Parathyroid adenoma (tissue), 2 donors: Measurements from ENCODE around the gene EFCAB6.

ENCODE experiments used
- H2AFZ ChIP-seq: fragments of 300-600 bp; sonication (generic); one replicate; pipeline ENCODE4 v1.7.0; 2017; ENCODE audit warnings: antibody characterized with exemption, mild to moderate bottlenecking
- H3K27ac ChIP-seq: fragments of 300-600 bp; sonication (generic); one replicate; pipeline ENCODE4 v1.7.0; 2017
- H3K27me3 ChIP-seq: fragments of 300-600 bp; sonication (generic); one replicate; pipeline ENCODE4 v1.7.0; 2017; ENCODE audit warnings: low read length; ENCODE audit not compliant: control insufficient read depth, insufficient read depth
- H3K36me3 ChIP-seq: fragments of 300-600 bp; sonication (generic); one replicate; pipeline ENCODE4 v1.7.0; 2017; ENCODE audit warnings: low read length; ENCODE audit not compliant: control insufficient read depth, insufficient read depth
- H3K4me1 ChIP-seq: fragments of 300-600 bp; sonication (generic); one replicate; pipeline ENCODE4 v1.7.0; 2017; ENCODE audit warnings: control low read depth
- H3K4me2 ChIP-seq: fragments of 300-600 bp; sonication (generic); one replicate; pipeline ENCODE4 v1.7.0; 2017; ENCODE audit warnings: low read length
- H3K4me3 ChIP-seq: fragments of 300-600 bp; sonication (generic); one replicate; pipeline ENCODE4 v1.7.0; 2017; ENCODE audit warnings: low read depth, low read length
- H3K79me2 ChIP-seq: fragments of 300-600 bp; sonication (generic); one replicate; pipeline ENCODE4 v1.7.0; 2017; ENCODE audit warnings: control low read depth
- H3K9ac ChIP-seq: fragments of 300-600 bp; sonication (generic); one replicate; pipeline ENCODE4 v1.7.0; 2017; ENCODE audit warnings: mild to moderate bottlenecking
- H3K9me3 ChIP-seq: fragments of 300-600 bp; sonication (generic); one replicate; pipeline ENCODE4 v1.7.0; 2017; ENCODE audit warnings: low read length; ENCODE audit not compliant: control insufficient read depth
- CTCF ChIP-seq: fragments of 300-600 bp; sonication (generic); IDR thresholded peaks from one replicate; pipeline ENCODE4 v1.7.0; 2017; ENCODE audit warnings: antibody characterized with exemption, mild to moderate bottlenecking
- donor health status: primary hyperparathyroidism.

EFCAB6 gene

GRCh38 chr22:43566021-43566420 is 246.1 kb downstream of the EFCAB6 start:
- Histone ChIP-seq H3K9me3 (no peaks in the 10 kb centered on the region), H3K4me1 (no peaks in the 10 kb centered on the region), H3K36me3 (no peaks in the 10 kb centered on the region), H3K27ac (no peak overlapping the region), H2AFZ (no peak overlapping the region), H3K79me2 (no peaks in the 10 kb centered on the region), H3K9ac (no peak overlapping the region), H3K27me3 (no peaks in the 10 kb centered on the region), H3K4me3 (no peak overlapping the region), H3K4me2 (no peak overlapping the region)
- TF ChIP-seq CTCF: no peak

- Histone ChIP-seq H3K9ac (no peak overlapping the region), H3K27me3 (no peaks in the 10 kb centered on the region), H2AFZ (no peak overlapping the region), H3K4me1 (no peaks in the 10 kb centered on the region), H3K4me3 (no peak overlapping the region), H3K4me2 (no peak overlapping the region), H3K79me2 (no peaks in the 10 kb centered on the region), H3K9me3 (no peaks in the 10 kb centered on the region), H3K36me3 (no peaks in the 10 kb centered on the region), H3K27ac (no peak overlapping the region)
- TF ChIP-seq CTCF: no peak
Observed at GRCh38 chr22:43564859-43565258, 247.2 kb downstream of the EFCAB6 start.

- Histone ChIP-seq H3K27me3 (no peaks in the 10 kb centered on the region), H3K36me3 (no peaks in the 10 kb centered on the region), H3K4me1 (no peaks in the 10 kb centered on the region), H3K27ac (no peak overlapping the region), H2AFZ (no peak overlapping the region), H3K79me2 (no peaks in the 10 kb centered on the region), H3K9me3 (no peaks in the 10 kb centered on the region), H3K4me3 (no peak overlapping the region), H3K9ac (no peak overlapping the region), H3K4me2 (no peak overlapping the region)
- TF ChIP-seq CTCF: no peak
Observed at GRCh38 chr22:43563571-43563970, 248.5 kb downstream of the EFCAB6 start.

- Histone ChIP-seq H3K27me3 (no peaks in the 10 kb centered on the region), H3K36me3 (no peaks in the 10 kb centered on the region), H3K9me3 (no peaks in the 10 kb centered on the region), H2AFZ (no peak overlapping the region), H3K27ac (no peak overlapping the region), H3K79me2 (no peaks in the 10 kb centered on the region), H3K4me3 (no peak overlapping the region), H3K9ac (no peak overlapping the region), H3K4me2 (no peak overlapping the region), H3K4me1 (no peaks in the 10 kb centered on the region)
- no peak for TF ChIP-seq CTCF
Observed at GRCh38 chr22:43562843-43563242, 249.3 kb downstream of the EFCAB6 start.

- Histone ChIP-seq H3K36me3 (no peaks in the 10 kb centered on the region), H3K4me1 (no peaks in the 10 kb centered on the region), H3K4me3 (no peak overlapping the region), H3K27ac (no peak overlapping the region), H3K79me2 (no peaks in the 10 kb centered on the region), H3K9ac (no peak overlapping the region), H2AFZ (no peak overlapping the region), H3K9me3 (no peaks in the 10 kb centered on the region), H3K27me3 (no peaks in the 10 kb centered on the region), H3K4me2 (no peak overlapping the region)
- TF ChIP-seq CTCF: no peak
Observed at GRCh38 chr22:43561415-43562178, 250.5 kb downstream of the EFCAB6 start.
